DMS53 treated with DMSO at 0.1 percent for 48 hours (cell line): ENCODE results near the gene BICD1.
"Not testable (repeated sequence)": the region's sequence is repeated elsewhere in the genome, so short reads cannot be mapped to it uniquely, and the experiment has no call there.

Experiments used
- DNase-seq: peaks from one replicate; lab custom pipeline; 2025; ENCODE audit not compliant: unreplicated experiment; lab: John Stamatoyannopoulos, UW

BICD1 gene

DNA sequence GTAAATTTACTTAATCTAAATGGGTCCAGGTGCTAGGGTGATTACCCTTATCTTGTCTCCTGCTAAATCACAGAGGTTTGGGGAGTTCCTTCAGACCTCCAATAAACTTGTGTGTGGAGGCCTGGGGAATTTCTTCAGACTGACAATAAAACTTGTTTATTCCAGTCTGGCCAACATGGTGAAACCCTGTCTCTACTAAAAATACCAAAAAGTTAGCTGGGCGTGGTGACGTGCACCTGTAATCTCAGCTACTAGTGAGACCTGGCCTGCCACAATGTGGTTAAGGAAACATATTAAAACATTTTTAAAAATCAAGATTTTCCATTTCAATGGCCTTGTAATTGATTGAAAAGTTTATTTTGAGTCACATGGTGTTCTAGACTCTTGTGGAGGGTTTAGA, 165.8 kb downstream of the BICD1 start:
- DNase-seq, result no peak

DNA sequence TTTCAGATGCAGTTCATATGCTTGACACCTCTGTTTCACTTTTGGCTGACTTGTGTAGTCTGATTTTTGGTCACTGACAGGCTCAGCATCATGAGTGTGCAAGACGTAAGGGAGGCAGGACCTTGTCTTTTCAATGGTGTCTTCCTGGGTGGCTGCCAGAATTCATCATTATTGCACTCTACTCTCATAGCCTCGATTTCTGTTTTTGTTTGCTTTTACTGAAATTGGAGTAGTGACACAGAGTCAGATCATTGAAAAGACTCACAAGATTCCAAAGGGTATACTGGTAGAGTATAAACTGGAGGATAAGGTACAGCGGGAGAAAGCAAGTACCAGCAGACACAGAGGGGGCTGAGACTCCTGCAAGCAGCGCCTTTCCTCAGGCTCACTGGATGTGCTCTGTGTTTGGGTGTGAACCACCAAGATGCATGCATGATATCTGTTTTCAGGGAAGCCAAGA, 166.4 kb downstream of the BICD1 start:
- DNase-seq, result no peak

DNA sequence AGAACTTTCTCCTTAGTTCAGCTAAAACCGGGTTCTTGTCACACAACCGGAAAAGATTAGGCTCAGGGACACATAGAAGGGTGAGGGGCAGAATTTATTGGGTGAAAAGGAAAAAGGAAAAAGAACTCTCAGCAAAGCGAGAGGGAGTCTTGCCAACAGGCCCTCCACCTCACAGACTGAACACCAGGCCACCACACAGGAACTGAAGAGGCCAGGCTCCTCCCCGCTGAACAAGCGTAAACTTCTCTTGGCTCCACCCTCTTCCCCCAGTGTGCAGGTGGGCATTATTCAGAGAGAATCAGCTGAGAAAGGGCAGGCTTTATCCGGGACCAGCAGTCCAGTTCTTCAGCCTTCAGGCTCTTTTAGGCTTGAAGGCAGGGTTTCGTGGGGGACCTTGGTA, 167.1 kb downstream of the BICD1 start:
- no peak for DNase-seq

DNA sequence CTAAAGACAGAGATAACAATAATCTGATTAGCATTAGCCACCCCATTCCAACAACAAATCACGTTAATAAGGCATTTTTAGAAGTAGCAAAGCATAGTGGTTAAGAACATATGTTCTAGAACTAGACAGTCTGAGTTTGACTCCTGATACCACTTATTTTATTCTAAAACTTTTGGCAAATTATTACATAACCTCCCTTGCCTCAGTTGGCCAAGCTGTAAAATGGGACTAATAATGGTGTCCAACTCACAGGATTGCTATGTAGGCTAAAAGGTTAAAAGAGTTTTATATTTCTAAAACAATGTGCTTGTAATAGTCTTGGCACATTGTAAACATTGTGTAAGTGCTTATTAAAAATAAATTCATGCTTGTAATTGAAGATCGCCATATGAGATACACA, 168.0 kb downstream of the BICD1 start:
- no peak for DNase-seq

DNA sequence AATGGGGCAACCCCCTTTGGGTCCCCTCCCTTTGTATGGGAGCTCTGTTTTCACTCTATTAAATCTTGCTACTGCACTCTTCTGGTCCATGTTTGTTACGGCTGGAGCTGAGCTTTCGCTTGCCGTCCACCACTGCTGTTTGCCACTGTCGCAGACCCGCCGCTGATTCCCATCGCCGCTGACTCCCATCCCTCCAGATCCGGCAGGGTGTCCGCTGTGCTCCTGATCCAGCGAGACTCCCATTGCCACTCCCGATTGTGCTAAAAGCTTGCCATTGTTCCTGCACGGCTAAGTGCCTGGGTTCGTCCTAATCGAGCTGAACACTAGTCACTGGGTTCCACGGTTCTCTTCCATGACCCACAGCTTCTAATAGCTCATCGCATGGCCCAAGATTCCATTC, 168.9 kb downstream of the BICD1 start:
- DNase-seq, result not testable (repeated sequence)

DNA sequence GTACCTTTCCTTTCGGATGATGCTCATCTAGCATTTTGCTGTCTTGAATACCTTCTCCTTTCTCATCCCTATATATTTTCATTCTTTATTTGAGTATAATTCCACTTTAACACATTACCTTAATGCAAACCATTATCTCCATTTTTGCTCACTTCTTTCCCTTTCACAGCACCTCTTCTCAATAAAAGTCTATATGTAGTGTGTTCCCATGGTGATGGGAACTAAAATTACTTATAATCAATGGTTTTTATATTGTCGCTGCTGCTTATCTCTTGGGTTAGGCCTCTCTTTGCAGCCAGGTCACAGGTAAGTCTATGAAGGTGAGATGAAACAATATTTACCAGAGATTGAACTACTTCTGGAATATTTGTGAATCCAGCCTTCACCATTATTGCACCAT, 171.1 kb downstream of the BICD1 start:
- DNase-seq, result no peak

DNA sequence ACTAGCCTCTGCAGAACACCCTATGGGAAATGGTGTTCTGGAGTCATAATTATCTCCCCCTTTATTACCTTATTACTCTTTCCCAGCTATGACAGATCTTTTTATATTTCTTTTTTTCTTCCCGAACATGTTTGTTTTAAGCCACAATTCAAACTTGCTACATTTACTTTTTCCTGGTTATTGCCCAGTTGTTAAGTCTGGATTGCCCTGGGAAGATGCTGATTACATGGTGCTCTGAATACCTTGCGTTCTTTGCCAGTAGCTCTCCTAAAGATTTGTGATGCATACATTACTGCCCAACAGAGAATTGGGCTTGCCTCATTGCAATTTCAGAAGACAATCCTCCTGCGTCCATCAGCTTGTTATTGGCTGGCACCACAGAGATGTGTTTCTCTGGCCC, 174.5 kb downstream of the BICD1 start:
- DNase-seq, result no peak

DNA sequence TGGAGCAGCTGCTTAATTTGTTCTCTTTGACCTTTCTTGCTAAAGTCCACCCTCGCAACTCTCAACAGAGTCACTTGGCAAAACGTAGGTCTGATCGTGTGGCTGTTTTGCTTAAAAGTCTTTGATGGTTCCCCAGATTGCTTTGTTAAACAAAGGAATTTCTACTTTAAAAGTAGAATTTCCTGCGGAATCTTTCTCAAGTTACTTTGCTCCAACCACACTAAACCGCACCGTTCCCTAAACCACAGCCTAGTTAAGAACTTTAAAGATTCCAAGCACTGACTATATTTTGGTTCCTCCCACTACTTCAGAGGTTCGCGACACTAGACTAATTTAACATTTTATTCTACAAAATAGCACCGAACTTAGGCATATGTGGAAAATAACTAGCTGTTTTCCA, 177.9 kb downstream of the BICD1 start:
- DNase-seq, result no peak

DNA sequence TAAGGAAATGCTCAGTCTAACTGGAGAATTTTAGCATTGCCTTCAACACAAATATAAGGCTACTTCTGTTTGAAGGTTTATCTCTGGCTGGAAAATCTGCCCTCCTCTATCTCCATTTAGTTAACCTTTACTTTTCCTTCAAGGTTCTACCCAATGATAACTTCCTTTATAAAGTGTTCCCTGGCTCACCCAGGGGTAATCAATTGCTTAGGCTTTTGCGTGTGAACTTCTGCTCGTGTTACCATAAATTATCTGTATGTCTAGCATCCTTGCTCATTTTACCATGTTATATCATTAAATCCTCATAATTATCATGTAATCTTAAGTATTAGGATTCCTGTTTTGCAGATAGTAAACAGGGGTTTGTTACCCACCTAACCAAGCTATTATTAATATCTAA, 178.4 kb downstream of the BICD1 start:
- DNase-seq, result no peak

DNA sequence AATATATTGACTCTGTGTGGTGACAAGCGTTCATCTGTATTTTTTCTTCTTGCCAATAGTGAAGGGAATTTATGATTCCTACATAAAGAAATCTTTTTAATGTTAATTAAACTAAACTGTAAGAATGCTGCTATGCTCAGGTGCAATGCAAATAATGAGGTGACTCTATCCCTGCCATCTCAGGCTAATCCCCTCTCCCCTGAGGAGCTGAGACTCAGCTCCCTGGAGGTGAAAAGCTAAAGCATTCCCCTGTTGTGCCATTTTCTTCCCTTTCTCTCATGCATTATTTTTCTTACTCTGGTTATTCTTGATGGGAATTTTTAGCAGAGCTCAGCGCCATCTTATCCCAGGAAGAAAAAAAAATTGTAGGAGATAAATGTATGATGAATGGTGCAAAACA, 178.8 kb downstream of the BICD1 start:
- no peak for DNase-seq

DNA sequence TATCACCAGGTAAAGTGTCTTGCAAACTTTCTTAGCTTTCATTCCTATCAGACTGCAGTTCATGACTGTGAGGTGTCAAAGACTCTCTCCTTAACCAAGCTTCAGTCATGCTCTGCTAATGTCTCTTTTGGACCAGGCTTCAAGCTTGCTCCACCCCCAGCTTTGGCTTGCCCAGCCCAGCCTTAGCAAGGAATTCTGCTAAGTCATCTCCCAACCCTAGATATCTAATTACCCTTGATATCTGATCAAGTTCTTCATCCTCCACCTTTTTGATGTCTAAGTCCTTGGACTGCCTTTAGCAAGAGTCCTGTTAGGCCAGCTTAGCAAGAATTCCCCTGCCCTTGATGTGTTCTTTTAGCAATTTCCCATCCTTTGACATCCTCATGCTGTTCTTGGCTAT, 183.8 kb downstream of the BICD1 start:
- no peak for DNase-seq

DNA sequence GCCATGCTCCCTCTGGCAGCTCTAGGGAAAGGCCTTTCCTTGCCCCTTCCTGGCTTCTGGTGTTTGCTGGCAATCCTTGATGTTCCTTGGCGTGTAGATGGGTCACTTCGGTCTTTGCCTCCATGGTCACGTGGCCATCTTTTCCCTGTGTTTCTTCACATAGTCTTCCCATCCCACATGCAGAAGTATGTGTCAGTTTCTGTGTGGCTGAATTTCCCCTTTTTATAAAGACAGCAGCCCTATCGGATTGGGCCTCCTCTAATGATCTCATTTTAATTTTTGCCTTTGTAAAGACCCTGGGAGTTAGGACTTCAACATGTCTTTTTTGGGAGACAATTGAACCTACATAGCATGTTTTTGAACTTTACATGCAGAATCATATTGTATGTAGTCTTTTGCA, 185.5 kb downstream of the BICD1 start:
- no peak for DNase-seq

DNA sequence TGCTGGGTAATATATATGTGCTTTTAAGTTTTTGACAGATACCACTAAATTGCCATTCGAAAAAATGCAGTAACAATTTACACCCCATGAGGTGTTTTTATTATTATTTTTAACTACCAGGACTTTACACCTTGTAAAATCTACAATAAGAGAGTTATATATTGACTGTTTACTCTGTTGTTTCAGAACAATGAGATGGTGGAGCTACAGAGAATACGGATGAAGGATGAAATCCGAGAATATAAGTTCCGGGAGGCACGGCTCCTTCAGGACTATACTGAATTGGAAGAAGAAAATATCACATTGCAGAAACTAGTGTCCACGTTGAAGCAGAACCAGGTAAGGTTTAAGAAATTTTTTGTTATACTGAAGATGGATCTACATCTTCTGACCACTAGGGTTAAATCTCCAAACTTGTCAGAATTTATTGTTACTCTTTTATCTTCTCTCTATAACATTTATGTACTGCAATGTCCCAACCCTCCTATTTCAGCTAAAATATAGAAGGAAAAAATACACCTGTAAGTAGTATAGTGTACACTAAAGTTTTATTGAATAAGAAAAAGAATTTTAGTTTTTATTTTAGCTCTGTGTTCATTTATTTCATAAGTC, 187.3 kb downstream of the BICD1 start:
- DNase-seq, result no peak

DNA sequence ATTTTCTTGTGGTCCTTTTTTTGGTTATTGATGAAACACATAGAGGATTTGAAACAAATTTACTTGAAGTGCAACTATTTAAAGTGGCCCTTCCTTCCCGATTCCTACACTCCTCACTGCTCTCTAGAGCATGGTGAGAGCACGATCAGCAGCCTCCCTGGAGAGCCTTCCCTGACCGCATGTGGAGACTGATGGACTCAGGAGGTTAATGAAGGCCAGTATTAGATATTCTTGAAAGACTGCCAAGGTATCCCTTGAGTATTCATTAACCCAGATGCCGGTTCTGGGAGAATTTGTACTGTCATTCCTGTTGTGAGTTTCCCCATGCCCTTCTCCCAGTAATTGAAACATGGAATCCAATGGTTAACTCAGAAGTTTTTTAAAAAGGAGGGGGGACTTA, 189.9 kb downstream of the BICD1 start:
- no peak for DNase-seq

DNA sequence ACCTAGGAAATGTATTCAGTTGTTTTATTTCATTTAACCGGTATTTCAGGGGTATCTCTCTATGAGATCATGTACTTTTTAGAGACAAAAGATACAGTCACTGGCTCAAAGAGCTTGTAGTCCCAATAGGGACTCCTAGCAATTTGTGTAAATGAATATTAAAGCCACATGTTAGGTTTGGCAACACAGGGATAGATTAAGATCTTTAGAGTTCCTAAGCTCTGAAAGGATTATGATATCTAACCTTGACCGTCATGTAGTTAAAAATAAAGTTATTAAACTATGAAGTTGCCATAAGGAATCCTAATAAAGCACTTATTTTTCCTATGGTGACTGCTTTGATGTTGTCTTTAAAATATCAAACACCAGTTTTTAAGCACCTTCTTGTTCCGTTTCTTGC, 192.3 kb downstream of the BICD1 start:
- DNase-seq, result no peak

DNA sequence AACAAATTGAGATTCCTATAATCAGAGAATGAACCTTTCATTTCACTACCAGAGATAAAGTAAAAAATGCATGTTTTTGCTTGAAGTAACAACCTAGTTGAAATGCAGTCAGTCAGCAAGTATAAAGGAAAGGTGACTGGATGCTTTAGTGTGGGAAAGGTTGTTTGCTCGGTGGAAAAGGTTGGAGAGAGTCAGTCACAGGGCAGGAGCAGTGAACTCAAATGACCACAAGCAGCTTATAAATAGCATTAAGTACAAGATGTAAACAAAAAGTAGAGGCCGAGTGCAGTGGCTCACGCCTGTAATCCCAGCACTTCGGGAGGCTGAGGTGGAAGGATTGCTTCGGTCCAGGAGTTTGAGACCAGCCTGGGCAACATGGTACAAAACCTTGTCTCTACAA, 194.6 kb downstream of the BICD1 start:
- no peak for DNase-seq

DNA sequence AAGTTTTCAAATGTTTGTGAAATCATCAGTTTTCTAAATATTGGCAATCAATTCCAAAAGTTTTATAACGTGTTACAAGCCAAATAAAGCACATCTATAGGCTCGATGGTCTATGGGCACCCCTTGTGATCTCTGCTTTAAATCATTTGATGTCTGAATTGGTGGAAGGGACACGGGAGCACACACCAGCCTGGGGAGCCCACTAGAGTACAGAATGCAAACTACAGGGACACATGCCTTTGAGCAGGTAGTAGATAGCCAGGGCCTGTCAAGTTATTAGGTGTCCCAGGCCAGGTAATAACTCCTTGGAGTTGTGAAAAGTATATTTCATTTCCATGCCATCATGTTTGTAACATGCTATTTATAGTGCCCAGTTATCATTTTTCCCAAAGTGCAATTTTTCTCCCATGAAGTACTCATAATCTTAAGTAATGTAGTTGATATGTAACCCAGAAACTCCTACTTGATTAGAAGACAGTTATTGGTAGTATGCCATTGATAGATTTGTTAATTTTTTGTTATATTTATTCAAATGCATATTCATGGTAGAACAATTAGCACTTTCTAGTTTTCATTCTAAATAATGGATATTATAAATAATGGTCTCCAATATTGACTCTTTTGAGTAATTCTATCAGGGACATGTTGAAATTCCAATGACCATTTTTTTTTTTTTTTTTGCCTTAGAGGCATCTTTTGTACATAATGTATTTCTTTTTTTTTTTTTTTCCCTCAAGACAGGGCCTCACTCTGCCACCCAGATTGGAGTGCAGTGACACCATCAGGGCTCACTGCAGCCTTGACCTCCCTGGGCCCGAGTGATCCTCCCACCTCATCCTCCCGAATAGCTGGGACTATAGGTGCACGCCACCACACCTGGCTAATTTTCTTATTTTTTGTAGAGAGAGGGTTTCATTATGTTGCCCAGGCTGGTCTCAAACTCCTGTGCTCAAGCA, 195.8 kb downstream of the BICD1 start:
- peak; percentile 61 for DNase-seq

DNA sequence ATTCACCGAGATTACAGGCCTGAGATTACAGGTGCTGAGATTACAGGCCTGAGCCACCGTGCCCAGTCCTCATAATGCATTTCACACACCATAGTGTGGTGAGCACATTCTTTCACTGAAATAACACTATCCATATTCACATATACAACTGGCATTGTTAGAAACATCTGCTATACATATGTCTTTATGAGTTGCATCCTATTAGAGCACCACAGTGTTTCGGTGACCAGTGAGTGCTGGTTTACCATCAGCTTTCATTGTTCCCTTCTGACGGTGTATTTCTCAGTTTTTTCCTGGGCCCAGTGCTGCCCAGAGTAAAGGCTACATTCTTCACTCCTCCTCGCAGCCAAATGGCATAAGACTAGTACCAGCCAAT, 196.5 kb downstream of the BICD1 start:
- DNase-seq, result no peak

DNA sequence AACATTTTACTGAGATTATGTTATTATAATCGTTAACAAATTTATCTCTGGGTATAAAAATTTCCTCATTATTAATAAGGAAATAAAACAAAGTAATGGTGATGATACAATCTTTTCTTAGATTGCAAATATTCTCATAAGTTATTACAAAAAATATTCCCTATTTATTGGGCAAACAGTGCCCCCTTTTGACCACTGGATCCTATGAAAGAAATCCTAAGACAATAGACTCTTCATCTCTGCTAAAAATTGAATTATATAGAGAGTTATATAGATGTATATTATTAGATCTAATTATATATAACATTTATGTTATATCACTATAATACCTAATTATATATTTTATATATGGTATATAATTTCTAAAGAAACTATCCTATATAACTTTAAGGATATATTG, 198.5 kb downstream of the BICD1 start:
- DNase-seq, result peak; percentile 75

DNA sequence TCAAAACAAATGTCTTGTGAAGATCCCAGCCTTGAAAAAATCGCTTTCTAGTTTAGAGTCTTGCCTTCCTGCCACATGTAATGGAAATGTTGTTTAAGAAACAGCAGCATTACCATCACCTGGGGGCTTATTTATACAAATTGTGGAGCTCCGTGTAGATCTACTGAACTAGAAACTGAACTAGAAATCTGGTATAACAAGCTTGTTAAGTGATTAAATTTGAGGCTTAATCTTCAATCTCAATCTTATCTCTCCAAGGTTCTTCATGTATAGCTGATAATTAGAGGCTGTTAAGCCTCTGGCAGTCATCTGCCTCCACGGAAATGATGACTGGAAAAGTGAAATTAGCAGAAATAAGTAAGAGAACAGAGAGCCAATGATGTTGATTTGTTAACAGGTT, 200.7 kb downstream of the BICD1 start:
- DNase-seq, result no peak

DNA sequence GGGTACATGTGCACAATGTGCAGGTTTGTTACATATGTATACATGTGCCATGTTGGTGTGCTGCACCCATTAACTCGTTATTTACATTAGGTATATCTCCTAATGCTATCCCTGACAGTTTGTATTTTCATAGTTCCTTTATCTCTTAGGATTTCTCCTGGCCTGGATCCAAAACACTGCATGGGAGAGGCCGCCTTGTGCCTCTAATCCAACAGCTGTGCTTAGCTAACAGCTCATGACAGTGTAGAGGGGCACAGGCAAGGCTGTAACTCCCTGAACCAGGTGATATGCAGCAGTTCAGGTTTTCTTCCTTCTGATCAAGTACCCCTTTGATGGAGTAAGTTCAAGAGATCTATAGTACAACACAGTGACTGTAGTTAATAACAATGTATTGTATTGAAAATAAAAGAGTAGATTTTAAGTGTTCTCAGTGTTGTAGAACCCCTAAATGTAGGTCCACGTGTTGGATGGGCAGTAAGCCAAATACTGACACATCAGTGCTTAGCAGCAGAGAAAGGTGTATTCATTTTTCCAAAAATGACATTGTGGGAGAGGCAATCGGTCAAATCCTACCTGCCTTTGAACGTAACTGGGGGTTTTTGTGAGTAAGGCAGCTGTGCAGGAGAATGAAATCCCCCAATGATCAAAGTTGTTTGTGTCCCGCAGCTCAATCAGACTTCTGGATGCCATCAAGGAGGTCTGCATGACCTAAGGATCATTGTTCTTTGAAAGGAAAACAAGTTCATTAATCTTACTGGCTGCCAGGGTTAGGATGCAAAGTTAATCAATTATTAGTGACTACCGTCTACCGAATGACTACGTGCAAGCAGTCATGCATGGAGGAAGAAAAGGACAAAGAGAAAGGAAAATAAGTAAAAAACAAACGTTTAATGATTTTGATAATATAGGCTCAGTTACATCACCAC, 203.4 kb downstream of the BICD1 start:
- no peak for DNase-seq
